ENCODE results near the gene DMAC2L.

Gene DMAC2L

GRCh38 chr14:50338587-50338986 lies 26.5 kb downstream of the DMAC2L start:
- no peak overlapping the region for H3K4me3 ChIP-seq (ENCODE audit: low read depth, low read length)
- no peak for TF ChIP-seq CTCF (IDR thresholded peaks at IDR 0.05; ENCODE audit: borderline replicate concordance, insufficient read depth, low read depth, low read length)

- TF ChIP-seq CTCF (IDR thresholded peaks at IDR 0.05; ENCODE audit: borderline replicate concordance, insufficient read depth, low read depth, low read length) = no peak
- H3K4me3 ChIP-seq (ENCODE audit: low read depth, low read length) = no peak overlapping the region
Measured at GRCh38 chr14:50339178-50339804, 27.2 kb downstream of the DMAC2L start.

- H3K4me3 ChIP-seq (ENCODE audit: low read depth, low read length) = no peak overlapping the region
- TF ChIP-seq CTCF (IDR thresholded peaks at IDR 0.05; ENCODE audit: borderline replicate concordance, insufficient read depth, low read depth, low read length) = no peak
Measured at GRCh38 chr14:50340045-50340444, 27.9 kb downstream of the DMAC2L start.

GRCh38 chr14:50340963-50341362 lies 28.8 kb downstream of the DMAC2L start:
- peak; percentile 29; the same call in 1 of the 2 replicates for TF ChIP-seq CTCF (IDR thresholded peaks at IDR 0.05; ENCODE audit: borderline replicate concordance, insufficient read depth, low read depth, low read length)
- H3K4me3 ChIP-seq (ENCODE audit: low read depth, low read length) = no peak overlapping the region

- H3K4me3 ChIP-seq (ENCODE audit: low read depth, low read length) = no peak overlapping the region
- peak; percentile 52; the same call in 1 of the 2 replicates for TF ChIP-seq CTCF (IDR thresholded peaks at IDR 0.05; ENCODE audit: borderline replicate concordance, insufficient read depth, low read depth, low read length)
Measured at GRCh38 chr14:50342221-50343078, 30.3 kb downstream of the DMAC2L start.

GRCh38 chr14:50343434-50343833 lies 31.3 kb downstream of the DMAC2L start:
- no peak overlapping the region for H3K4me3 ChIP-seq (ENCODE audit: low read depth, low read length)
- TF ChIP-seq CTCF (IDR thresholded peaks at IDR 0.05; ENCODE audit: borderline replicate concordance, insufficient read depth, low read depth, low read length) = no peak

Data from GM12875 (cell line).